ENCODE measurements around the gene EML5.

EML5 gene

GRCh38 chr14:88611878-88612277 lies 180.9 kb downstream of the EML5 start:
- H4K91ac ChIP-seq (ENCODE audit: low read depth, low read length) = no peak overlapping the region
- H3K27ac ChIP-seq (ENCODE audit: low read depth, low read length) = no peak overlapping the region
- H2BK5ac ChIP-seq (ENCODE audit: low read depth, low read length, poor library complexity) = no peak overlapping the region
- peaks cover 5% of the 10 kb centered on the region for H3K9me3 ChIP-seq (ENCODE audit: insufficient read depth, low read depth, low read length)
- no peak overlapping the region for H3K4ac ChIP-seq (ENCODE audit: low read depth, low read length)
- no peaks in the 10 kb centered on the region for H3K79me2 ChIP-seq (ENCODE audit: control insufficient read depth, insufficient read depth, low read length, poor library complexity)
- H3K18ac ChIP-seq (ENCODE audit: low read length) = no peak overlapping the region
- H3K9ac ChIP-seq (ENCODE audit: low read length) = no peak overlapping the region
- H3K14ac ChIP-seq (ENCODE audit: low read length) = no peak overlapping the region
- no peak overlapping the region for H3K23ac ChIP-seq (ENCODE audit: low read length)
- no peak overlapping the region for H4K12ac ChIP-seq (ENCODE audit: low read depth, low read length)
- no peak for DNase-seq
- H4K8ac ChIP-seq (ENCODE audit: low read depth, low read length) = no peak overlapping the region
- H2BK12ac ChIP-seq (ENCODE audit: low read length) = no peak overlapping the region
- H2AK5ac ChIP-seq (ENCODE audit: low read length) = no peak overlapping the region
- H3K79me1 ChIP-seq (ENCODE audit: low read length) = no peaks in the 10 kb centered on the region
- H3K27me3 ChIP-seq (ENCODE audit: insufficient read depth, low read length) = no peaks in the 10 kb centered on the region
- H3K36me3 ChIP-seq (ENCODE audit: control insufficient read depth in 1 of 2, insufficient read depth in 2 of 2, low read length in 2 of 2) = peaks cover 18 to 39% of the 10 kb centered on the region in 2 experiments
- H2BK120ac ChIP-seq (ENCODE audit: insufficient read depth, low read length, poor library complexity) = no peak overlapping the region
- H2AFZ ChIP-seq (ENCODE audit: insufficient read depth, low read length, poor library complexity) = no peak overlapping the region
- WGBS (ENCODE audit: extremely low coverage, insufficient coverage, insufficient read length) = no CpG with 5 or more reads among the region's 1 CpG
- no peaks in the 10 kb centered on the region for H3K4me1 ChIP-seq (ENCODE audit: control insufficient read depth in 1 of 2, insufficient read depth in 2 of 2, low read length in 2 of 2)
- no peak overlapping the region for H3K4me3 ChIP-seq (ENCODE audit: low read depth, low read length)
- no peak overlapping the region for H3K4me2 ChIP-seq (ENCODE audit: low read length)

- H3K23ac ChIP-seq (ENCODE audit: low read length) = no peak overlapping the region
- no peak overlapping the region for H3K18ac ChIP-seq (ENCODE audit: low read length)
- H4K8ac ChIP-seq (ENCODE audit: low read depth, low read length) = no peak overlapping the region
Observed at GRCh38 chr14:88607829-88608228, 184.9 kb downstream of the EML5 start.

GRCh38 chr14:88605594-88605993 lies 187.2 kb downstream of the EML5 start:
- Histone ChIP-seq H3K4ac (ENCODE audit: low read depth, low read length) (no peak overlapping the region), H3K9ac (ENCODE audit: low read length) (no peak overlapping the region), H2BK120ac (ENCODE audit: insufficient read depth, low read length, poor library complexity) (no peak overlapping the region), H2AK5ac (ENCODE audit: low read length) (no peak overlapping the region), H2AFZ (ENCODE audit: insufficient read depth, low read length, poor library complexity) (no peak overlapping the region), H3K27ac (ENCODE audit: low read depth, low read length) (no peak overlapping the region), H3K4me1 (ENCODE audit: control insufficient read depth in 1 of 2, insufficient read depth in 2 of 2, low read length in 2 of 2) (no peaks in the 10 kb centered on the region), H3K18ac (ENCODE audit: low read length) (no peak overlapping the region), H3K23ac (ENCODE audit: low read length) (no peak overlapping the region), H3K4me2 (ENCODE audit: low read length) (no peak overlapping the region), H4K91ac (ENCODE audit: low read depth, low read length) (no peak overlapping the region), H3K79me1 (ENCODE audit: low read length) (no peaks in the 10 kb centered on the region), H3K79me2 (ENCODE audit: control insufficient read depth, insufficient read depth, low read length, poor library complexity) (no peaks in the 10 kb centered on the region), H2BK12ac (ENCODE audit: low read length) (no peak overlapping the region), H4K12ac (ENCODE audit: low read depth, low read length) (no peak overlapping the region), H3K14ac (ENCODE audit: low read length) (no peak overlapping the region), H3K4me3 (ENCODE audit: low read depth, low read length) (no peak overlapping the region), H3K36me3 (ENCODE audit: control insufficient read depth in 1 of 2, insufficient read depth in 2 of 2, low read length in 2 of 2) (peaks cover 32 to 52% of the 10 kb centered on the region in 2 experiments), H4K8ac (ENCODE audit: low read depth, low read length) (no peak overlapping the region), H2BK5ac (ENCODE audit: low read depth, low read length, poor library complexity) (no peak overlapping the region), H3K9me3 (ENCODE audit: insufficient read depth, low read depth, low read length) (peaks cover 5% of the 10 kb centered on the region), H3K27me3 (ENCODE audit: insufficient read depth, low read length) (no peaks in the 10 kb centered on the region)
- WGBS (ENCODE audit: extremely low coverage, insufficient coverage, insufficient read length) = no CpG with 5 or more reads among the region's 2 CpGs
- DNase-seq = peak in 1 of 2 donors; percentile 18

More at GRCh38 chr14:88607829-88608228, 184.9 kb downstream of the EML5 start:
- H2BK120ac ChIP-seq (ENCODE audit: insufficient read depth, low read length, poor library complexity) = no peak overlapping the region
- H3K27me3 ChIP-seq (ENCODE audit: insufficient read depth, low read length) = no peaks in the 10 kb centered on the region
- H2BK12ac ChIP-seq (ENCODE audit: low read length) = no peak overlapping the region
- no peak overlapping the region for H3K4me2 ChIP-seq (ENCODE audit: low read length)
- peaks cover 31 to 50% of the 10 kb centered on the region in 2 experiments for H3K36me3 ChIP-seq (ENCODE audit: control insufficient read depth in 1 of 2, insufficient read depth in 2 of 2, low read length in 2 of 2)
- no peak overlapping the region for H3K14ac ChIP-seq (ENCODE audit: low read length)
- no peak overlapping the region for H3K4me3 ChIP-seq (ENCODE audit: low read depth, low read length)
- no peak overlapping the region for H2AFZ ChIP-seq (ENCODE audit: insufficient read depth, low read length, poor library complexity)
- no peak overlapping the region for H3K27ac ChIP-seq (ENCODE audit: low read depth, low read length)
- H3K79me2 ChIP-seq (ENCODE audit: control insufficient read depth, insufficient read depth, low read length, poor library complexity) = no peaks in the 10 kb centered on the region
- H3K9ac ChIP-seq (ENCODE audit: low read length) = no peak overlapping the region
- H2BK5ac ChIP-seq (ENCODE audit: low read depth, low read length, poor library complexity) = no peak overlapping the region
- H3K4me1 ChIP-seq (ENCODE audit: control insufficient read depth in 1 of 2, insufficient read depth in 2 of 2, low read length in 2 of 2) = no peaks in the 10 kb centered on the region
- no peak overlapping the region for H4K12ac ChIP-seq (ENCODE audit: low read depth, low read length)
- H4K91ac ChIP-seq (ENCODE audit: low read depth, low read length) = no peak overlapping the region
- H2AK5ac ChIP-seq (ENCODE audit: low read length) = no peak overlapping the region
- no peak overlapping the region for H3K4ac ChIP-seq (ENCODE audit: low read depth, low read length)
- peaks cover 5% of the 10 kb centered on the region for H3K9me3 ChIP-seq (ENCODE audit: insufficient read depth, low read depth, low read length)
- no peaks in the 10 kb centered on the region for H3K79me1 ChIP-seq (ENCODE audit: low read length)
- DNase-seq = no peak

GRCh38 chr14:88604212-88604611 lies 188.5 kb downstream of the EML5 start:
- H3K79me2 ChIP-seq (ENCODE audit: control insufficient read depth, insufficient read depth, low read length, poor library complexity) = no peaks in the 10 kb centered on the region
- no peak overlapping the region for H3K4ac ChIP-seq (ENCODE audit: low read depth, low read length)
- no peak overlapping the region for H2BK120ac ChIP-seq (ENCODE audit: insufficient read depth, low read length, poor library complexity)
- DNase-seq = no peak
- no peak overlapping the region for H3K4me2 ChIP-seq (ENCODE audit: low read length)
- H2AK5ac ChIP-seq (ENCODE audit: low read length) = no peak overlapping the region
- peaks cover 5% of the 10 kb centered on the region for H3K9me3 ChIP-seq (ENCODE audit: insufficient read depth, low read depth, low read length)
- no peak overlapping the region for H2BK12ac ChIP-seq (ENCODE audit: low read length)
- no peaks in the 10 kb centered on the region for H3K79me1 ChIP-seq (ENCODE audit: low read length)
- H3K14ac ChIP-seq (ENCODE audit: low read length) = no peak overlapping the region
- no peak overlapping the region for H3K23ac ChIP-seq (ENCODE audit: low read length)
- no peak overlapping the region for H4K91ac ChIP-seq (ENCODE audit: low read depth, low read length)
- no peaks in the 10 kb centered on the region for H3K4me1 ChIP-seq (ENCODE audit: control insufficient read depth in 1 of 2, insufficient read depth in 2 of 2, low read length in 2 of 2)
- no peak overlapping the region for H3K9ac ChIP-seq (ENCODE audit: low read length)
- no peak overlapping the region for H3K27ac ChIP-seq (ENCODE audit: low read depth, low read length)
- H3K36me3 ChIP-seq (ENCODE audit: control insufficient read depth in 1 of 2, insufficient read depth in 2 of 2, low read length in 2 of 2) = peaks cover 38 to 55% of the 10 kb centered on the region in 2 experiments
- H4K12ac ChIP-seq (ENCODE audit: low read depth, low read length) = no peak overlapping the region
- H2AFZ ChIP-seq (ENCODE audit: insufficient read depth, low read length, poor library complexity) = no peak overlapping the region
- H3K27me3 ChIP-seq (ENCODE audit: insufficient read depth, low read length) = no peaks in the 10 kb centered on the region
- no peak overlapping the region for H3K18ac ChIP-seq (ENCODE audit: low read length)
- H2BK5ac ChIP-seq (ENCODE audit: low read depth, low read length, poor library complexity) = no peak overlapping the region
- no peak overlapping the region for H4K8ac ChIP-seq (ENCODE audit: low read depth, low read length)
- no peak overlapping the region for H3K4me3 ChIP-seq (ENCODE audit: low read depth, low read length)

Data from trophoblast cell (in vitro differentiated cells and primary cell).